ENCODE results near the gene SYNE3.
A peak's percentile ranks its signal among the peaks of the same experiment; 100 is the strongest.

The SYNE3 gene

DNA sequence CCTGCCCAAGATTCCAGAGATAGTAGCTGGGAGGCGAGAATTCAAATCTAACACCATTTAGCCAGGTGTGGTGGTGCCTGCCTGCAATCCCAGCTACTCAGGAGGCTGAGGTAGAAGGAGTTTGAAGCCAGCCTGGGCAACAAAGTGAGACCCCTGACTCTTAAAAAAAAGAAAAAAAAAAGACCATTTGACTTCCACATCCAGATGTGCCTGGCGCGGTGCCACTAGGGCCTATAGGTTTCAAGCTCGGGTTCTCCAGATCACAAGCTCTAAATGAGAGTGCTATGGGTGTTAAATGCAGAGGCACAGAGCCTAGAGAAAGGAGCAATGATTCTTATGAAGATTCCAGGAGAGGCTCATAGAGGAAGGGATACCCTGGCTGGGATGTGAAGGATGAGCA, 22.5 kb downstream of the SYNE3 start:
- no peaks in the 10 kb centered on the region for H3K36me3 ChIP-seq (ENCODE audit: insufficient read depth, low read length)
- H3K9me3 ChIP-seq (ENCODE audit: low read length): no peaks in the 10 kb centered on the region
- peaks cover 53% of the 10 kb centered on the region for H3K4me1 ChIP-seq (ENCODE audit: insufficient read depth, low read length, severe bottlenecking)
- H3K27me3 ChIP-seq (ENCODE audit: insufficient read depth, low read length): no peaks in the 10 kb centered on the region
- no peak for TF ChIP-seq EZH2 (IDR thresholded peaks at IDR 0.05; ENCODE audit: borderline replicate concordance, low read length)
- no peak for TF ChIP-seq CTCF (IDR thresholded peaks at IDR 0.05; ENCODE audit: low read length)
- H3K27ac ChIP-seq (ENCODE audit: low read depth, low read length, poor library complexity, severe bottlenecking): peak overlapping the region; percentile 5
- no peaks in the 10 kb centered on the region for H3K79me2 ChIP-seq (ENCODE audit: insufficient read depth, low read length)
- no peak overlapping the region for H3K4me3 ChIP-seq (ENCODE audit: low read depth, low read length, poor library complexity, severe bottlenecking)
- no peak overlapping the region for H2AFZ ChIP-seq (ENCODE audit: low read length)
- H3K9ac ChIP-seq (ENCODE audit: low read length): no peak overlapping the region
- H3K9me2 ChIP-seq (ENCODE audit: low read depth, low read length): no peaks in the 10 kb centered on the region
- H3K4me2 ChIP-seq (ENCODE audit: low read length): no peak overlapping the region
- H4K20me1 ChIP-seq (ENCODE audit: insufficient read depth, low read length): no peaks in the 10 kb centered on the region
- no peaks in the 10 kb centered on the region for H3F3A ChIP-seq (ENCODE audit: insufficient read depth, low read length)

GRCh38 chr14:95493503-95493902, 22.9 kb downstream of the SYNE3 start:
- TF ChIP-seq EZH2 (IDR thresholded peaks at IDR 0.05; ENCODE audit: borderline replicate concordance, low read length): no peak
- TF ChIP-seq CTCF (IDR thresholded peaks at IDR 0.05; ENCODE audit: low read length): no peak
- Histone ChIP-seq H3K27me3 (ENCODE audit: insufficient read depth, low read length) (no peaks in the 10 kb centered on the region), H3K36me3 (ENCODE audit: insufficient read depth, low read length) (no peaks in the 10 kb centered on the region), H3K4me3 (ENCODE audit: low read depth, low read length, poor library complexity, severe bottlenecking) (no peak overlapping the region), H3K27ac (ENCODE audit: low read depth, low read length, poor library complexity, severe bottlenecking) (no peak overlapping the region), H3F3A (ENCODE audit: insufficient read depth, low read length) (no peaks in the 10 kb centered on the region), H3K9me2 (ENCODE audit: low read depth, low read length) (no peaks in the 10 kb centered on the region), H2AFZ (ENCODE audit: low read length) (no peak overlapping the region), H3K4me1 (ENCODE audit: insufficient read depth, low read length, severe bottlenecking) (peaks cover 57% of the 10 kb centered on the region), H3K9ac (ENCODE audit: low read length) (no peak overlapping the region), H3K4me2 (ENCODE audit: low read length) (no peak overlapping the region), H3K9me3 (ENCODE audit: low read length) (no peaks in the 10 kb centered on the region), H4K20me1 (ENCODE audit: insufficient read depth, low read length) (no peaks in the 10 kb centered on the region), H3K79me2 (ENCODE audit: insufficient read depth, low read length) (no peaks in the 10 kb centered on the region)

- Histone ChIP-seq H3K9ac (ENCODE audit: low read length) (no peak overlapping the region), H3K27me3 (ENCODE audit: insufficient read depth, low read length) (no peaks in the 10 kb centered on the region), H4K20me1 (ENCODE audit: insufficient read depth, low read length) (no peaks in the 10 kb centered on the region), H3K27ac (ENCODE audit: low read depth, low read length, poor library complexity, severe bottlenecking) (no peak overlapping the region), H3K36me3 (ENCODE audit: insufficient read depth, low read length) (no peaks in the 10 kb centered on the region), H3K9me3 (ENCODE audit: low read length) (no peaks in the 10 kb centered on the region), H3K79me2 (ENCODE audit: insufficient read depth, low read length) (no peaks in the 10 kb centered on the region), H3F3A (ENCODE audit: insufficient read depth, low read length) (no peaks in the 10 kb centered on the region), H3K4me1 (ENCODE audit: insufficient read depth, low read length, severe bottlenecking) (peaks cover 62% of the 10 kb centered on the region), H2AFZ (ENCODE audit: low read length) (no peak overlapping the region), H3K4me3 (ENCODE audit: low read depth, low read length, poor library complexity, severe bottlenecking) (no peak overlapping the region), H3K9me2 (ENCODE audit: low read depth, low read length) (no peaks in the 10 kb centered on the region), H3K4me2 (ENCODE audit: low read length) (no peak overlapping the region)
- TF ChIP-seq CTCF (IDR thresholded peaks at IDR 0.05; ENCODE audit: low read length): no peak
- no peak for TF ChIP-seq EZH2 (IDR thresholded peaks at IDR 0.05; ENCODE audit: borderline replicate concordance, low read length)
Measured at GRCh38 chr14:95491936-95492608, 24.4 kb downstream of the SYNE3 start.

Measured in OCI-LY1 (cell line).